Measurements from ENCODE around the gene ATP11B. TPM values are rescaled to one million over a fixed set of nuclear protein-coding genes. Genes with fewer than 3 reads are reported as not detected.

Gene ATP11B
- total and polyA plus RNA-seq, 2 of the 8 experiments (the other 6 are each of a cell fraction or from before 2014, with no cell fraction given): 5.1 to 26.5 TPM

GRCh38 chr3:182892226-182892625 lies 98.9 kb downstream of the ATP11B start:
- Histone ChIP-seq H4K91ac (replicated peaks; ENCODE audit: insufficient read length, low read length) (no peak overlapping the region), H4K20me1 (replicated peaks in 1 of 2; ENCODE audit: control insufficient read depth in 1 of 2, insufficient read depth in 2 of 2, low read length in 2 of 2) (no peaks in the 10 kb centered on the region), H3K23me2 (ENCODE audit: low read depth, low read length) (no peaks in the 10 kb centered on the region), H3K27me3 (replicated peaks in 1 of 4; ENCODE audit: control insufficient read depth in 3 of 4, extremely low read depth in 1 of 4, insufficient read depth in 3 of 4, low read length in 3 of 4) (no peaks in the 10 kb centered on the region), H3K36me3 (ENCODE audit: control insufficient read depth in 2 of 4, insufficient read depth in 4 of 4, low read length in 3 of 4) (no peaks in the 10 kb centered on the region), H3K79me1 (ENCODE audit: low read depth, low read length) (no peaks in the 10 kb centered on the region), H3K18ac (ENCODE audit: extremely low read depth, low read length) (no peak overlapping the region), H2BK15ac (ENCODE audit: low read length) (no peak overlapping the region), H3K23ac (ENCODE audit: insufficient read length) (no peak overlapping the region), H3K79me2 (ENCODE audit: control insufficient read depth in 1 of 2, insufficient read depth in 2 of 2, low read length in 2 of 2) (no peaks in the 10 kb centered on the region), H3K4me1 (replicated peaks in 1 of 4; ENCODE audit: control insufficient read depth in 3 of 4, insufficient read depth in 4 of 4, low read length in 3 of 4) (no peaks in the 10 kb centered on the region), H3K9ac (replicated peaks in 1 of 4; ENCODE audit: extremely low read depth in 1 of 4, low read depth in 3 of 4, low read length in 3 of 4) (no peak overlapping the region), H3K4ac (replicated peaks; ENCODE audit: insufficient read length, low read depth, low read length) (no peak overlapping the region), H3K9me3 (ENCODE audit: insufficient read depth in 2 of 2, low read depth in 1 of 2, low read length in 1 of 2) (no peaks in the 10 kb centered on the region), H3K56ac (replicated peaks; ENCODE audit: insufficient read length, low read depth, low read length) (no peak overlapping the region), H2AK5ac (ENCODE audit: low read depth, low read length) (no peak overlapping the region), H2AFZ (ENCODE audit: low read length) (no peak overlapping the region), H2BK20ac (ENCODE audit: low read length) (no peak overlapping the region), H2BK5ac (ENCODE audit: low read depth, low read length) (no peak overlapping the region), H3K4me2 (ENCODE audit: insufficient read depth in 1 of 2, low read depth in 2 of 2, low read length in 2 of 2) (no peak overlapping the region), H4K5ac (ENCODE audit: insufficient read length, low read depth, low read length) (no peak overlapping the region), H2BK12ac (ENCODE audit: low read depth, low read length) (no peak overlapping the region), H2BK120ac (replicated peaks; ENCODE audit: low read depth, low read length) (no peak overlapping the region), H3K27ac (ENCODE audit: low read depth, low read length) (no peak overlapping the region), H4K8ac (ENCODE audit: extremely low read depth, insufficient read depth, low read length) (no peak overlapping the region), H3K4me3 (ENCODE audit: extremely low read depth in 1 of 4, insufficient read depth in 2 of 4, low read depth in 3 of 4, low read length in 4 of 4) (no peak overlapping the region), H3K14ac (ENCODE audit: insufficient read length) (no peak overlapping the region)
- ChIA-PET CTCF (ENCODE audit: partially characterized antibody) (interaction anchor here (2.3 kb wide), 1 partner anchor 18 kb away, joined by 7 read pairs; no protein-coding TSS in a partner anchor), POLR2A (ENCODE audit: partially characterized antibody) (no interaction called here)
- no peak for DNase-seq (ENCODE audit: low read depth in 1 of 2, low spot score in 2 of 2)
- FAIRE-seq: no peak
- WGBS, 2 experiments (ENCODE audit: extremely low coverage in 1 of 2, insufficient coverage in 1 of 2, insufficient read length in 1 of 2, insufficient replicate concordance in 2 of 2, low coverage in 1 of 2, low lambda C conversion rate in 2 of 2, missing lambda C conversion rate in 1 of 2): 82% methylated on average over 4 of the region's 4 CpGs; no CpG with 5 or more reads in 1 of the 2 experiments
- TF ChIP-seq SIRT6 (IDR thresholded peaks at IDR 0.05; ENCODE audit: low read length): no peak
- TF ChIP-seq TCF12 (IDR thresholded peaks at IDR 0.05; ENCODE audit: low read depth, low read length): no peak
- TF ChIP-seq SUZ12 (IDR thresholded peaks at IDR 0.05; ENCODE audit: low read length): no peak

All from H1 (cell line).